ENCODE measurements around the gene ATR.

DNA sequence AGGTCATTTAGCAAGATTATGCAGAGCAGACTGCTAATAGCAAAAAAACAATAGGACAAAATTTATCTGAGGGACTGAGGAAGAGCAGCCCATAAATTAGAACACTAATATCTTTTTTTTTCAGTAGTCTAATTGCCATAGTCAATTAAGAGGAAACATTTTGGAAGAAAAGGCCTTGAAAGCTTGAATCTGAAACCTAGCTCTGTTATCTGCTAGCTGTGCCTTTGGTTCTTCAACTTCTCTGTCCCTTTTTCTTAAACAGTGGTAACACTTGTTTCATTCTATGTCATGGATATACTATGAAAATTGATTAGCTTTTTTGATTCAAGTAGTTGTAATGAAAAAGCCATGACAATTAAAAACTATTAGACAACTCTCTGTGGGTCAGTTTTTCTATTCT, 1.7 kb downstream of the ATR start:
- TF ChIP-seq, protein P1, sequence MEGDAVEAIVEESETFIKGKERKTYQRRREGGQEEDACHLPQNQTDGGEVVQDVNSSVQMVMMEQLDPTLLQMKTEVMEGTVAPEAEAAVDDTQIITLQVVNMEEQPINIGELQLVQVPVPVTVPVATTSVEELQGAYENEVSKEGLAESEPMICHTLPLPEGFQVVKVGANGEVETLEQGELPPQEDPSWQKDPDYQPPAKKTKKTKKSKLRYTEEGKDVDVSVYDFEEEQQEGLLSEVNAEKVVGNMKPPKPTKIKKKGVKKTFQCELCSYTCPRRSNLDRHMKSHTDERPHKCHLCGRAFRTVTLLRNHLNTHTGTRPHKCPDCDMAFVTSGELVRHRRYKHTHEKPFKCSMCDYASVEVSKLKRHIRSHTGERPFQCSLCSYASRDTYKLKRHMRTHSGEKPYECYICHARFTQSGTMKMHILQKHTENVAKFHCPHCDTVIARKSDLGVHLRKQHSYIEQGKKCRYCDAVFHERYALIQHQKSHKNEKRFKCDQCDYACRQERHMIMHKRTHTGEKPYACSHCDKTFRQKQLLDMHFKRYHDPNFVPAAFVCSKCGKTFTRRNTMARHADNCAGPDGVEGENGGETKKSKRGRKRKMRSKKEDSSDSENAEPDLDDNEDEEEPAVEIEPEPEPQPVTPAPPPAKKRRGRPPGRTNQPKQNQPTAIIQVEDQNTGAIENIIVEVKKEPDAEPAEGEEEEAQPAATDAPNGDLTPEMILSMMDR (IDR thresholded peaks at IDR 0.05), result no peak
- no peak for TF ChIP-seq POLR2A (IDR thresholded peaks at IDR 0.05)

All from heart left ventricle (tissue), 13 donors.